Parathyroid adenoma (tissue), 2 donors: ENCODE measurements around the gene DARS1.

Experiments used
- H2AFZ ChIP-seq: fragments of 300-600 bp; sonication (generic); one replicate; pipeline ENCODE4 v1.7.0; 2017; ENCODE audit warnings: antibody characterized with exemption, mild to moderate bottlenecking
- H3K27ac ChIP-seq: fragments of 300-600 bp; sonication (generic); one replicate; pipeline ENCODE4 v1.7.0; 2017
- H3K27me3 ChIP-seq: fragments of 300-600 bp; sonication (generic); one replicate; pipeline ENCODE4 v1.7.0; 2017; ENCODE audit warnings: low read length; ENCODE audit not compliant: control insufficient read depth, insufficient read depth
- H3K36me3 ChIP-seq: fragments of 300-600 bp; sonication (generic); one replicate; pipeline ENCODE4 v1.7.0; 2017; ENCODE audit warnings: low read length; ENCODE audit not compliant: control insufficient read depth, insufficient read depth
- H3K4me1 ChIP-seq: fragments of 300-600 bp; sonication (generic); one replicate; pipeline ENCODE4 v1.7.0; 2017; ENCODE audit warnings: control low read depth
- H3K4me2 ChIP-seq: fragments of 300-600 bp; sonication (generic); one replicate; pipeline ENCODE4 v1.7.0; 2017; ENCODE audit warnings: low read length
- H3K4me3 ChIP-seq: fragments of 300-600 bp; sonication (generic); one replicate; pipeline ENCODE4 v1.7.0; 2017; ENCODE audit warnings: low read depth, low read length
- H3K79me2 ChIP-seq: fragments of 300-600 bp; sonication (generic); one replicate; pipeline ENCODE4 v1.7.0; 2017; ENCODE audit warnings: control low read depth
- H3K9ac ChIP-seq: fragments of 300-600 bp; sonication (generic); one replicate; pipeline ENCODE4 v1.7.0; 2017; ENCODE audit warnings: mild to moderate bottlenecking
- H3K9me3 ChIP-seq: fragments of 300-600 bp; sonication (generic); one replicate; pipeline ENCODE4 v1.7.0; 2017; ENCODE audit warnings: low read length; ENCODE audit not compliant: control insufficient read depth
- TF ChIP-seq, protein P1 (sequence below): fragments of 300-600 bp; sonication (generic); IDR thresholded peaks from one replicate; pipeline ENCODE4 v1.7.0; 2017; ENCODE audit warnings: antibody characterized with exemption, mild to moderate bottlenecking
- donor health status: primary hyperparathyroidism.

Gene DARS1

DNA sequence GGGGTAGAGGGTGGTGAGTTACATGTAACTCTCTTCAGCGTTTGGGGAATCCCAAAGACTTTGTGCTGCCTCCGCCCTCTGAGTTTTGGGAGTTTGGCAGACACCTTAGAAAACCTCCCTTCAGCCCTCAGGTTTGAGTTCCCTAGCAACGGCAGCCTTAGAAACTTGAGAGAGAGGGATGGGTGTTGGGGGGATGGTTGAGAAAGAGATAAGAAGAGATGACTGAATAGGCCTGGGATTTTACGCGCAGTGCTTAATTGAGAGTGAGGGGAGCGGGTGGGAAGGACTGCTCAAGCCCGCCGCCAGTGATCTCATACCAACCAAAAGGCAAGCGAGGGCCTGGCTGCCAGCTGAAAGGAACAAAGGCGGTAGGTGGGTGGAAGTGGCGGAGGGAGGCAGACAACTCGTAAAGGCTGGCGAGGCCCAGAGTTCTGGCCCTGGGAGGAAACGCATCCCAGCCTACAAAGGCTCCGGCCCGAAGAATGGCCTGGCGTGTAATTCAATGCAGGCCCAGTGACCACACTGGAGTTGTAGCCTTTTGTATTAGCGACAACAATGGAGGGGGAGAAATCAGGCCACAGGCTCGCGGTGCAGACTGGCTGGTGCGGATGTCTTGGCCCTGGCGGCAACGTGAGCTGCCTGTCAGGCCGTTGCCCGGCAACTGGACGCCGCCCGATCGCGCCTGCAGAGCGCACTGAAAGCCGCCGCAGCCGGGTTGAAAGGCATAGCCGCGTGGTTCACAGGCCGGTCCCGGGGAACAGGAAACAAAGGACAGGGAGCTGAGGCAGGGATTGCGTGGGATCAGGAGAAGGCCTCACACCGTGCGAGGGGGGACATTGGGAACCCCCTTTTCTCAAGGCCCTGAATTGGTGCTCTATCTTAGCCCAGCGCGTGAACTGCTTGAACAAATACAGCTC lies 39.9 kb upstream of the DARS1 start:
- Histone ChIP-seq H3K4me2 (peak overlapping the region; percentile 38), H3K27me3 (no peaks in the 10 kb centered on the region), H3K9ac (no peak overlapping the region), H3K9me3 (no peaks in the 10 kb centered on the region), H3K79me2 (no peaks in the 10 kb centered on the region), H3K4me1 (no peaks in the 10 kb centered on the region), H3K27ac (no peak overlapping the region), H2AFZ (peak overlapping the region; percentile 21), H3K4me3 (no peak overlapping the region), H3K36me3 (no peaks in the 10 kb centered on the region)
- TF ChIP-seq, protein P1, sequence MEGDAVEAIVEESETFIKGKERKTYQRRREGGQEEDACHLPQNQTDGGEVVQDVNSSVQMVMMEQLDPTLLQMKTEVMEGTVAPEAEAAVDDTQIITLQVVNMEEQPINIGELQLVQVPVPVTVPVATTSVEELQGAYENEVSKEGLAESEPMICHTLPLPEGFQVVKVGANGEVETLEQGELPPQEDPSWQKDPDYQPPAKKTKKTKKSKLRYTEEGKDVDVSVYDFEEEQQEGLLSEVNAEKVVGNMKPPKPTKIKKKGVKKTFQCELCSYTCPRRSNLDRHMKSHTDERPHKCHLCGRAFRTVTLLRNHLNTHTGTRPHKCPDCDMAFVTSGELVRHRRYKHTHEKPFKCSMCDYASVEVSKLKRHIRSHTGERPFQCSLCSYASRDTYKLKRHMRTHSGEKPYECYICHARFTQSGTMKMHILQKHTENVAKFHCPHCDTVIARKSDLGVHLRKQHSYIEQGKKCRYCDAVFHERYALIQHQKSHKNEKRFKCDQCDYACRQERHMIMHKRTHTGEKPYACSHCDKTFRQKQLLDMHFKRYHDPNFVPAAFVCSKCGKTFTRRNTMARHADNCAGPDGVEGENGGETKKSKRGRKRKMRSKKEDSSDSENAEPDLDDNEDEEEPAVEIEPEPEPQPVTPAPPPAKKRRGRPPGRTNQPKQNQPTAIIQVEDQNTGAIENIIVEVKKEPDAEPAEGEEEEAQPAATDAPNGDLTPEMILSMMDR = no peak

DNA sequence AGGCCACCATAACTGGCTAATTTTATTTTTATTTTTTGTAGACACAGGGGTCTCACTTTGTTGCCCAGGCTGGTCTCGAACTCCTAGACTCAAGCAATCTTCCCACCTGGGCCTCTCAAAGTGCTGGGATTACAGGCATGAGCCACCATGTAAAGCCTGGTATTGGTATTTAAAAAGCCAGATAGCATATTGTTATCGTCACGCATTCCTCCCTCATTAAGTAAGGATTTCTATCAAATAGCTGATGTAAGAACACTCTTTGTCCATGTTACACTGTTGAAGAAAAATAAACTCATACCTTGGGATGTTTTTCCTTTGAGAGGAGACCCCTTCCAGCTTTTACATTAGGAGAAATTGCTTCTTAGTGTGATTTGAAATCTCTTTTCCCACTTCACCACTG lies 39.2 kb upstream of the DARS1 start:
- H2AFZ ChIP-seq = no peak overlapping the region
- TF ChIP-seq, protein P1 = no peak
- no peaks in the 10 kb centered on the region for H3K79me2 ChIP-seq
- no peak overlapping the region for H3K4me2 ChIP-seq
- H3K9me3 ChIP-seq = no peaks in the 10 kb centered on the region
- no peaks in the 10 kb centered on the region for H3K27me3 ChIP-seq
- H3K4me1 ChIP-seq = no peaks in the 10 kb centered on the region
- no peak overlapping the region for H3K27ac ChIP-seq
- H3K9ac ChIP-seq = no peak overlapping the region
- no peak overlapping the region for H3K4me3 ChIP-seq
- H3K36me3 ChIP-seq = no peaks in the 10 kb centered on the region

DNA sequence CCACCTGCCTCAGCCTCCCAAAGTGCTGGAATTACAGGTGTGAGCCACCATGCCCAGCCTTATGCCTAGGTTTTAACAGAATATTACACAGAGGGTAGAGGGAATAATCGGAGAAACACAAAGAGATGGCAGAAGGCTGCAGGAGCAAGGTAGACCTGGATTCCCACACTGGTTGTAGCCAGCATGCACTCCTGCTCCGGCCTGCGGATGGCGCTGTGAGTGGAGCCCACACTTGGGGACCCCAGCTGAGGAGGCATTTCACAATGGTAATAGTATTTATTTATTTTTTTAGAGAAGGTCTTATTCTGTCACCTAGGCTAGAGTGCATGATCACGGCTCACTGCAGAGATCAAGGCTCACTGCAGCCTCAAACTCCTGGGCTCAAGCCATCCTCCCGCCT lies 38.8 kb upstream of the DARS1 start:
- no peak overlapping the region for H3K9ac ChIP-seq
- peaks cover 3% of the 10 kb centered on the region for H3K4me1 ChIP-seq
- H3K27me3 ChIP-seq = no peaks in the 10 kb centered on the region
- H3K79me2 ChIP-seq = no peaks in the 10 kb centered on the region
- no peak overlapping the region for H3K27ac ChIP-seq
- H3K36me3 ChIP-seq = no peaks in the 10 kb centered on the region
- H2AFZ ChIP-seq = no peak overlapping the region
- H3K9me3 ChIP-seq = no peaks in the 10 kb centered on the region
- no peak overlapping the region for H3K4me3 ChIP-seq
- TF ChIP-seq, protein P1 = no peak
- no peak overlapping the region for H3K4me2 ChIP-seq

DNA sequence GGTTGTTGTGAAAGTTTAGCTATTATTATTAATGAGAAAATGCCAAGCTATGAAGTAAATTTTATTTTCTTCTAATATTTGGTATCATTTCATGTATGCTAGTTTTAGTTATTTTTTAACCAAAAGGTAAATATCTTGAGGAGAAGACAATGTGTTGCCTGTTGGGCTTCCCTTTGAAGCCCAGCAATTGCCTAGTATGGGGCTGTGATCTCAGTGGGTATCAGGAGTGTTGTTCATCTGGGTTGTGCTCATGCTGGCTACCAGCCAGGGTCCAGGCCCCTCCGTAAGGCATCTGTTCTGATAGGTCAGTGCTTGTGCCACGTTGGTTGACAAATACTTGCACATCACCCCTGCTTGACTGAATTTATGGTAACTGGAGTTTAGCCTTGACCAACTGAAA lies 38.0 kb upstream of the DARS1 start:
- Histone ChIP-seq H3K4me2 (no peak overlapping the region), H3K36me3 (no peaks in the 10 kb centered on the region), H3K4me3 (no peak overlapping the region), H3K9me3 (no peaks in the 10 kb centered on the region), H3K4me1 (peaks cover 3% of the 10 kb centered on the region), H3K27ac (no peak overlapping the region), H3K9ac (no peak overlapping the region), H3K27me3 (no peaks in the 10 kb centered on the region), H2AFZ (no peak overlapping the region), H3K79me2 (no peaks in the 10 kb centered on the region)
- TF ChIP-seq, protein P1 = no peak
